K562 (cell line): ENCODE measurements around the gene SH3TC1. TPM values are rescaled to one million over a fixed set of nuclear protein-coding genes. Genes with fewer than 3 reads are reported as not detected.

Source experiments
- ATAC-seq: fragments of 200-7000 bp; cut with Tn5 transposase; 3 replicates; pipeline ENCODE4 v1.9.1; 2020; ENCODE audit warnings: moderate library complexity
- BruUV-seq: library from RNA; stranded (reverse); fragments of 400-500 nt; replicated peaks from 2 replicates; lab custom pipeline; 2021; lab: Mats Ljungman, UMichigan
- CTCF ChIA-PET: fragments of 300-600 bp; formaldehyde crosslinking; extraction: SDS; loops from one replicate; lab custom pipeline; 2021; ENCODE audit warnings: low intra/inter-chr PET ratio; lab: Yijun Ruan, JAX
- POLR2A ChIA-PET: fragments of 300-600, 350-650 bp; sonication (Branson Sonifier 250); formaldehyde crosslinking; extraction: SDS; loops from one replicate; lab custom pipeline; 2021; ENCODE audit warnings: antibody characterized with exemption, inconsistent platforms; lab: Yijun Ruan, JAX
- DNase-seq, 4 experiments: peaks; one replicate each; pipeline versions ENCODE4 v3.0.0 to v3.0.0-alpha.2; 2011 to 2018; ENCODE audit warnings: low spot score in 3 of 4, mixed read lengths in 3 of 4; ENCODE audit errors: extremely low read depth in 1 of 4
- FAIRE-seq: peaks from 2 replicates; lab custom pipeline; 2011; peaks lifted over from hg19 to GRCh38; lab: Jason Lieb, UNC
- H2AFZ ChIP-seq: 2 replicates; pipeline ENCODE4 v1.6.0; 2011; ENCODE audit warnings: low read depth, low read length, control low read depth, inconsistent platforms
- H3K27ac ChIP-seq: fragments of 200-600 bp; 3 replicates; pipeline ENCODE4 v1.8.0; 2011; ENCODE audit warnings: low read depth, mild to moderate bottlenecking, control low read depth, inconsistent platforms, low read length, moderate library complexity, mixed read lengths; ENCODE audit errors: extremely low read depth
- H3K27me3 ChIP-seq, 2 experiments: fragments of 300-600 bp in 1 of 2; 2 replicates in 1 of 2; 3 replicates in 1 of 2; pipeline versions ENCODE4 v1.6.0 to v1.8.0; 2011; ENCODE audit warnings: inconsistent platforms in 2 of 2, low read length in 2 of 2, mild to moderate bottlenecking in 1 of 2, mixed read lengths in 1 of 2, moderate library complexity in 1 of 2; ENCODE audit not compliant: control insufficient read depth in 2 of 2, insufficient read depth in 2 of 2
- H3K36me3 ChIP-seq: fragments of 300-600 bp; 3 replicates; pipeline ENCODE4 v1.8.0; 2011; ENCODE audit warnings: mild to moderate bottlenecking, low read length, inconsistent platforms; ENCODE audit not compliant: control insufficient read depth, insufficient read depth
- H3K4me1 ChIP-seq, 2 experiments: fragments of 200-600 bp in 1 of 2; replicated peaks in 1 of 2; 2 replicates in 1 of 2; 3 replicates in 1 of 2; pipeline versions ENCODE4 v1.5.1 to v1.8.0; 2011; ENCODE audit warnings: inconsistent platforms in 2 of 2, low read length in 2 of 2, mild to moderate bottlenecking in 1 of 2, mixed read lengths in 1 of 2, moderate library complexity in 1 of 2; ENCODE audit not compliant: control insufficient read depth in 2 of 2, insufficient read depth in 2 of 2
- H3K4me2 ChIP-seq: 2 replicates; pipeline ENCODE4 v1.6.1; 2011; ENCODE audit warnings: low read length, control low read depth, inconsistent platforms, mixed read lengths; ENCODE audit not compliant: insufficient read depth
- H3K4me3 ChIP-seq: fragments of 200-600 bp; sonication (generic), shearing (Covaris generic); 2 replicates; pipeline ENCODE4 v1.5.1; 2016; ENCODE audit warnings: control low read depth, inconsistent platforms
- H3K79me2 ChIP-seq: fragments of 200-600 bp; 3 replicates; pipeline ENCODE4 v1.8.0; 2011; ENCODE audit warnings: low read length, inconsistent platforms; ENCODE audit not compliant: control insufficient read depth, insufficient read depth
- H3K9ac ChIP-seq, 2 experiments: 2 replicates each; pipeline versions ENCODE4 v1.6.0 to v1.6.1; 2011; ENCODE audit warnings: low read depth in 2 of 2, low read length in 2 of 2, control low read depth in 1 of 2, inconsistent platforms in 1 of 2, mild to moderate bottlenecking in 1 of 2, mixed read lengths in 1 of 2; ENCODE audit not compliant: insufficient read depth in 1 of 2
- H3K9me1 ChIP-seq: one replicate; pipeline ENCODE4 v1.6.0; 2011; ENCODE audit warnings: inconsistent platforms, mild to moderate bottlenecking, low read length, moderate library complexity; ENCODE audit not compliant: control insufficient read depth, insufficient read depth
- H3K9me3 ChIP-seq: replicated peaks from 2 replicates; pipeline ENCODE4 v1.5.1; 2011; ENCODE audit warnings: low read depth, low read length, inconsistent platforms; ENCODE audit not compliant: control insufficient read depth, insufficient read depth
- H4K20me1 ChIP-seq: replicated peaks from 2 replicates; pipeline ENCODE4 v1.6.1; 2011; ENCODE audit warnings: low read length, inconsistent platforms, mixed read lengths; ENCODE audit not compliant: control insufficient read depth, insufficient read depth
- ARID3B ChIP-seq: fragments of 250-450 bp; sonication (Bioruptor Pico); IDR thresholded peaks from 2 replicates; pipeline ENCODE4 v1.4.0; 2020; ENCODE audit warnings: borderline replicate concordance
- E2F8 ChIP-seq: fragments of 450-650 bp; IDR thresholded peaks from 2 replicates; pipeline ENCODE4 v1.7.1; 2018; ENCODE audit warnings: mild to moderate bottlenecking, low read depth; ENCODE audit not compliant: partially characterized antibody
- EGR1 ChIP-seq: fragments of 450-650 bp; conservative IDR thresholded peaks from 2 replicates; pipeline ENCODE4 v1.6.1; 2017; ENCODE audit warnings: mild to moderate bottlenecking
- JUN ChIP-seq, 2 experiments: sonication (generic) in 1 of 2; formaldehyde crosslinking in 1 of 2; IDR thresholded peaks; 2 replicates each; pipeline versions ENCODE4 v1.6.1 to v1.8.0; 2012 to 2022; ENCODE audit warnings: borderline replicate concordance in 2 of 2, mild to moderate bottlenecking in 2 of 2, improper control_type of control experiment in 1 of 2, low read depth in 1 of 2, low read length in 1 of 2, missing genetic modification reagents in 1 of 2
- RBBP5 ChIP-seq: fragments of 200-600 bp; sonication (generic); IDR thresholded peaks from 2 replicates; pipeline ENCODE4 v1.6.1; 2012; ENCODE audit warnings: borderline replicate concordance, mild to moderate bottlenecking, low read length, control low read depth, inconsistent platforms; ENCODE audit not compliant: insufficient read depth, poor library complexity, severe bottlenecking
- ZBTB17 ChIP-seq: fragments of 450-650 bp; formaldehyde crosslinking; IDR thresholded peaks from 2 replicates; pipeline ENCODE4 v1.4.0; 2020; ENCODE audit warnings: mild to moderate bottlenecking
- ZNF316 ChIP-seq: fragments of 450-650 bp; IDR thresholded peaks from 2 replicates; pipeline ENCODE4 v1.6.1; 2016
- WGBS: fragments of 100-300 bp; shearing (Covaris generic); methylation state at CpG from one replicate; pipeline ENCODE4 v1.1.6; 2016; ENCODE audit warnings: low coverage, mixed read lengths; ENCODE audit not compliant: insufficient coverage; ENCODE audit errors: missing lambda C conversion rate; 5-methylcytosine and 5-hydroxymethylcytosine counted together
- in situ Hi-C: fragments of 300-500 bp; cut with MboI; formaldehyde crosslinking; loops from 4 replicates; pipeline ENCODE4 v1.15.0; 2018; ENCODE audit warnings: inconsistent platforms, mixed read lengths
- intact Hi-C: fragments of 100-400 bp; cut with micrococcal nuclease; formaldehyde crosslinking; loops from 2 replicates; pipeline ENCODE4 v1.14.2; 2022
- polyA plus RNA-seq, 8 experiments: library from polyadenylated mRNA; depleted of rRNA in 4 of 8; stranded (reverse) in 5 of 8; unstranded in 3 of 8; fragments of >200 nt; fragmentation: Nextera tagmentation in 2 of 8; fragmentation: Illumina TruSeq in 1 of 8; extraction: Ambion mirVana in 2 of 8; extraction: Trizol in 1 of 8; gene quantifications; 2 replicates each; pipeline versions ENCODE4 v1.2.1 to v1.2.3, GENCODE V29; 2011 to 2014; ENCODE audit warnings: inconsistent platforms in 1 of 8, missing spikeins in 1 of 8
- total RNA-seq, 7 experiments: library from RNA; depleted of rRNA in 6 of 7; stranded (reverse); fragments of >200 nt in 6 of 7; fragmentation: Illumina TruSeq in 2 of 7; extraction: Trizol in 2 of 7; gene quantifications; 2 replicates each; pipeline versions ENCODE4 v1.2.1 to v1.2.3, GENCODE V29; 2011 to 2021; ENCODE audit warnings: low replicate concordance in 1 of 7
- TF ChIP-seq, protein P1 (sequence below), 2 experiments: IDR thresholded peaks in 1 of 2; conservative IDR thresholded peaks in 1 of 2; 2 replicates each; pipeline ENCODE4 v1.6.1; 2016; ENCODE audit warnings: low read depth in 2 of 2, mild to moderate bottlenecking in 1 of 2, missing compliant biosample characterization in 1 of 2, missing genetic modification characterization in 1 of 2, moderate library complexity in 1 of 2

The SH3TC1 gene
- total and polyA plus RNA-seq, 9 of the 15 experiments (the other 6 are each of a cell fraction or from before 2014, with no cell fraction given): 0.04 to 2.1 (median 0.48) TPM; not detected in 1

DNA sequence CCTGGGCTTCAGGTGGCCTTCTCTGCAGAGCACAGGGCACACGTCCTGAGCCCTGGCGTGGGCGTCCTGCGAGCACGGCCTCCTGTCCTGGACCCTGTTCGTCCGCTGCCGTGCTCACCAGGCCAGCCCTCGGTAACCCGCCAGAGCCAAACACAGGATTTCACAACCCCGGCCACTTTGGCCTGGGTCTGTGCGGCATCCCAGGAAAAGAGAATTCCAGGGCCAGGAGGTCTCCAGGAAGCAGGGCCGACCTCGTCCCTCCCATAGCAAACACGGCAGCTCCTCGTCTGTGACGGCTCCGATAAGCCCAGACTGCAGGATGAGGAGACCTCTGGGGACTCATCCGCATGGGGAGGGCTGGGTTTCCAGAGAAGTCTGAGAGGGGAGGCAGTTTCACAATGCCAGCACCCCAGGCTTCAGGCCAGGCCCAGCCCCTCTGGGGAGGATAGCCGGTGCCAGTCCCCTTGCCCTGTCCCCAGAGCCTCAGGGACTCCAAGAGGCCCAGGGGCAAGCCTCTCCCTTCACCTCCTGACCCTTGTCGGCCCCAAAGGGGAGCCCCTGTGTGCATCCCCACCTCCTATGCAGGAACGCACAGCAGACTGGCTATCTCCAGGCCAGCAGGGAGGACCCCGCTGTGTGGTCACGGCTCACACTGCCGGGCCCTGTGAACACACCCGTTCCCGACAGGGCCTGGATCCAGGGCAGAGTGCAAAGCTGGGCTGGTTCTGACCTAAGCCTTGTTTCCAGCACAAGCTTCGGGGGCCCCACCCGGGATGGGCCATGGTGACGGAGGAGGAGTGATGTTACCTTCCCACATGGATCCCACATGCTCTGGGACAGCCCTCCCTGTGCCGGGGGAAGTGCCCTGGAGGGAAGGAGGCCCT, 48.2 kb downstream of the SH3TC1 start:
- Histone ChIP-seq H2AFZ (no peak overlapping the region), H3K27me3 (peaks cover 0 to 60% of the 10 kb centered on the region in 2 experiments; a peak in 3 of 5 replicates), H3K9ac (no peak overlapping the region)
- no peak for DNase-seq
- TF ChIP-seq ARID3B (no peak), RBBP5 (no peak), ZNF316 (no peak), E2F8 (no peak), EGR1 (0 out of 2 replicates have a peak, but pooled peaks have one; percentile 7), ZBTB17 (no peak), JUN (IDR thresholded peaks at IDR 0.05; ENCODE audit: borderline replicate concordance, low read depth, low read length) (no peak), JUN (CRISPR knock-in tag; IDR thresholded peaks at IDR 0.05; ENCODE audit: borderline replicate concordance) (no peak)
- TF ChIP-seq, protein P1, sequence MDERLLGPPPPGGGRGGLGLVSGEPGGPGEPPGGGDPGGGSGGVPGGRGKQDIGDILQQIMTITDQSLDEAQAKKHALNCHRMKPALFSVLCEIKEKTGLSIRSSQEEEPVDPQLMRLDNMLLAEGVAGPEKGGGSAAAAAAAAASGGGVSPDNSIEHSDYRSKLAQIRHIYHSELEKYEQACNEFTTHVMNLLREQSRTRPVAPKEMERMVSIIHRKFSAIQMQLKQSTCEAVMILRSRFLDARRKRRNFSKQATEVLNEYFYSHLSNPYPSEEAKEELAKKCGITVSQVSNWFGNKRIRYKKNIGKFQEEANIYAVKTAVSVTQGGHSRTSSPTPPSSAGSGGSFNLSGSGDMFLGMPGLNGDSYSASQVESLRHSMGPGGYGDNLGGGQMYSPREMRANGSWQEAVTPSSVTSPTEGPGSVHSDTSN (CRISPR knock-in tag; IDR thresholded peaks at IDR 0.05; ENCODE audit: low read depth): no peak
- TF ChIP-seq, protein P1 (tag; conservative IDR thresholded peaks at IDR 0.05; ENCODE audit: low read depth): no peak
- TF ChIP-seq, all 486 proteins: peak for 1
- no peaks in the 10 kb centered on the region for H3K9me1 ChIP-seq
- H3K36me3 ChIP-seq: no peaks in the 10 kb centered on the region
- no peaks in the 10 kb centered on the region; the same call in none of the 2 replicates for H4K20me1 ChIP-seq
- POLR2A ChIA-PET: interaction anchor here (1.0 to 1.2 kb wide), 2 partner anchors 9 to 149 kb away, joined by 3 read pairs; no protein-coding TSS in a partner anchor
- H3K79me2 ChIP-seq: no peaks in the 10 kb centered on the region
- 22% methylated on average over 29 of the region's 31 CpGs for WGBS
- FAIRE-seq: no peak
- H3K4me1 ChIP-seq: peaks cover 6 to 28% of the 10 kb centered on the region in 2 experiments
- no TSS peak for BruUV-seq
- in situ Hi-C loops: no loop called here
- intact Hi-C loops: loop anchor here (10.0 kb wide), 1 partner anchor 58 kb away; no protein-coding TSS in a partner anchor
- no peak overlapping the region for H3K4me3 ChIP-seq
- no peak for ATAC-seq
- no peak overlapping the region for H3K4me2 ChIP-seq
- CTCF ChIA-PET: no interaction called here
- no peaks in the 10 kb centered on the region for H3K9me3 ChIP-seq
- H3K27ac ChIP-seq: no peak overlapping the region
